GM12872 (cell line): ENCODE results near the gene TMEFF2.

ENCODE experiments used
- CTCF ChIP-seq: IDR thresholded peaks from 3 replicates; pipeline ENCODE4 v1.5.1; 2011; ENCODE audit warnings: low read depth, mild to moderate bottlenecking, low read length, moderate library complexity; ENCODE audit not compliant: insufficient read depth

TMEFF2 gene

GRCh38 chr2:192216336-192216735 lies 21.6 kb upstream of the TMEFF2 start:
- no peak for TF ChIP-seq CTCF

- no peak for TF ChIP-seq CTCF
These were observed 20.6 kb upstream of the TMEFF2 start for GRCh38 chr2:192215096-192215877.

- no peak for TF ChIP-seq CTCF
These were observed 14.1 kb upstream of the TMEFF2 start for GRCh38 chr2:192208848-192209247.

- TF ChIP-seq CTCF = no peak
These were observed 11.7 kb upstream of the TMEFF2 start for GRCh38 chr2:192206399-192206798.

- TF ChIP-seq CTCF = no peak
These were observed 9.1 kb upstream of the TMEFF2 start for GRCh38 chr2:192203876-192204275.

- no peak for TF ChIP-seq CTCF
These were observed 7.6 kb upstream of the TMEFF2 start for GRCh38 chr2:192202373-192202772.

GRCh38 chr2:192201116-192201515 lies 6.4 kb upstream of the TMEFF2 start:
- no peak for TF ChIP-seq CTCF

- TF ChIP-seq CTCF = no peak
These were observed 2.6 kb upstream of the TMEFF2 start for GRCh38 chr2:192197357-192197756.
